CD4-positive, alpha-beta memory T cell (primary cell): Measurements from ENCODE around the gene PTGDR2. TPM values are rescaled to one million over a fixed set of nuclear protein-coding genes. Genes with fewer than 3 reads are reported as not detected.
A peak's percentile ranks its signal among the peaks of the same experiment; 100 is the strongest.

ENCODE experiments used
- CTCF ChIA-PET: fragments of 350-600 bp; sonication (Branson Sonifier 250); formaldehyde crosslinking; loops from one replicate; lab custom pipeline; 2021; ENCODE audit warnings: inconsistent platforms; ENCODE audit not compliant: partially characterized antibody; lab: Charles Lee
- POLR2A ChIA-PET: fragments of 350-600 bp; sonication (Branson Sonifier 250); formaldehyde crosslinking; loops from one replicate; lab custom pipeline; 2021; ENCODE audit not compliant: partially characterized antibody; lab: Charles Lee
- DNase-seq, 5 donors: peaks; one replicate each; pipeline versions ENCODE4 v3.0.0 to v3.0.0-alpha.2; 2020 to 2022; ENCODE audit warnings: mixed read lengths in 1 of 5
- H3K27ac ChIP-seq: one replicate; pipeline ENCODE4 v1.7.0; 2013; ENCODE audit warnings: low read depth, low read length
- H3K27me3 ChIP-seq: 2 replicates; pipeline ENCODE4 v1.7.0; 2013; ENCODE audit warnings: mild to moderate bottlenecking, low read length, moderate library complexity; ENCODE audit not compliant: insufficient read depth
- H3K36me3 ChIP-seq: 2 replicates; pipeline ENCODE4 v1.7.0; 2013; ENCODE audit warnings: mild to moderate bottlenecking, low read length, moderate library complexity; ENCODE audit not compliant: insufficient read depth
- H3K4me1 ChIP-seq: 2 replicates; pipeline ENCODE4 v1.7.0; 2013; ENCODE audit warnings: mild to moderate bottlenecking, low read length, moderate library complexity; ENCODE audit not compliant: insufficient read depth
- H3K4me3 ChIP-seq, 2 donors: one replicate each; pipeline ENCODE4 v1.7.0; 2013; ENCODE audit warnings: low read length in 2 of 2, mild to moderate bottlenecking in 1 of 2
- H3K9me3 ChIP-seq, 2 donors: one replicate each; pipeline ENCODE4 v1.7.0; 2013; ENCODE audit warnings: low read length in 2 of 2, control low read depth in 1 of 2; ENCODE audit not compliant: control insufficient read depth in 1 of 2
- H3K27ac Mint-ChIP-seq, 7 donors: one replicate each; pipeline ENCODE4 v1.8.0; 2020 to 2021; ENCODE audit warnings: mixed read lengths in 7 of 7, mild to moderate bottlenecking in 6 of 7, inconsistent platforms in 3 of 7, moderate library complexity in 3 of 7
- H3K27me3 Mint-ChIP-seq, 2 donors: one replicate each; pipeline ENCODE4 v1.8.0; 2020 to 2021; ENCODE audit warnings: mixed read lengths in 2 of 2
- H3K36me3 Mint-ChIP-seq, 2 donors: one replicate each; pipeline ENCODE4 v1.8.0; 2020 to 2021; ENCODE audit warnings: mixed read lengths in 2 of 2, inconsistent platforms in 1 of 2, mild to moderate bottlenecking in 1 of 2
- H3K4me1 Mint-ChIP-seq, 4 donors: one replicate each; pipeline ENCODE4 v1.8.0; 2020 to 2021; ENCODE audit warnings: mixed read lengths in 4 of 4, mild to moderate bottlenecking in 1 of 4
- H3K4me3 Mint-ChIP-seq, 8 donors: one replicate each; pipeline ENCODE4 v1.8.0; 2020 to 2021; ENCODE audit warnings: mixed read lengths in 8 of 8, mild to moderate bottlenecking in 7 of 8, moderate library complexity in 6 of 8, inconsistent platforms in 3 of 8
- H3K9me3 Mint-ChIP-seq, 8 donors: one replicate each; pipeline ENCODE4 v1.8.0; 2020 to 2021; ENCODE audit warnings: mixed read lengths in 8 of 8, mild to moderate bottlenecking in 5 of 8, inconsistent platforms in 3 of 8, moderate library complexity in 1 of 8
- intact Hi-C: fragments of 100-400 bp; cut with micrococcal nuclease; formaldehyde crosslinking; loops from one replicate; pipeline ENCODE4 v1.15.1; 2023
- polyA plus RNA-seq, 2 donors: library from polyadenylated mRNA; unstranded; fragments of 300-500 nt; fragmentation: Illumina TruSeq; gene quantifications; one replicate each; pipeline ENCODE4 v1.2.3, GENCODE V29; 2021
- total RNA-seq, 2 experiments: library from RNA; stranded (reverse); gene quantifications; one replicate each; pipeline ENCODE4 v1.2.3, GENCODE V29; 2021

PTGDR2 gene
- total and polyA plus RNA-seq, 4 experiments from 2014 or later, result 1.9 to 3.6 (median 3.5) TPM

- no peaks in the 10 kb centered on the region for H3K9me3 ChIP-seq
- H3K27ac ChIP-seq, result no peak overlapping the region
- no peaks in the 10 kb centered on the region for H3K27me3 Mint-ChIP-seq
- intact Hi-C loops, result no loop called here
- no peaks in the 10 kb centered on the region for H3K27me3 ChIP-seq
- peaks cover 3 to 19% (median 7%) of the 10 kb centered on the region in 4 donors for H3K4me1 Mint-ChIP-seq
- DNase-seq, result no peak
- ChIA-PET POLR2A (no interaction called here), CTCF (interaction anchor here (1.4 kb wide), 1 partner anchor 44 kb away, joined by 3 read pairs; no protein-coding TSS in a partner anchor)
- no peak overlapping the region for H3K4me3 Mint-ChIP-seq
- H3K4me1 ChIP-seq, result peaks cover 17% of the 10 kb centered on the region
- H3K9me3 Mint-ChIP-seq, result no peaks in the 10 kb centered on the region
- H3K36me3 Mint-ChIP-seq, result peaks cover 21 to 32% of the 10 kb centered on the region in 2 donors
- H3K36me3 ChIP-seq, result peaks cover 18% of the 10 kb centered on the region
- H3K27ac Mint-ChIP-seq, result no peak overlapping the region
- no peak overlapping the region for H3K4me3 ChIP-seq
Measured at GRCh38 chr11:60875366-60876167, 19.8 kb upstream of the PTGDR2 start.

GRCh38 chr11:60874421-60875365 is 18.9 kb upstream of the PTGDR2 start:
- H3K4me3 Mint-ChIP-seq, result no peak overlapping the region
- POLR2A ChIA-PET, result no interaction called here

GRCh38 chr11:60873533-60873932 is 17.8 kb upstream of the PTGDR2 start:
- no peak overlapping the region for H3K4me3 ChIP-seq
- POLR2A ChIA-PET, result no interaction called here
- H3K9me3 ChIP-seq, result no peaks in the 10 kb centered on the region
- DNase-seq, result no peak
- CTCF ChIA-PET, result no interaction called here
- Mint-ChIP-seq H3K36me3 (peaks cover 6 to 18% of the 10 kb centered on the region in 2 donors), H3K27ac (peak overlapping the region in 1 of 7 donors; percentile 48), H3K9me3 (peaks cover 0 to 2% (median 0%) of the 10 kb centered on the region in 8 donors), H3K27me3 (peaks cover 3% of the 10 kb centered on the region in 2 donors), H3K4me1 (peaks cover 3 to 22% (median 6%) of the 10 kb centered on the region in 4 donors), H3K4me3 (no peak overlapping the region)
- H3K27me3 ChIP-seq, result no peaks in the 10 kb centered on the region
- intact Hi-C loops, result no loop called here
- no peak overlapping the region for H3K27ac ChIP-seq
- peaks cover 4% of the 10 kb centered on the region for H3K36me3 ChIP-seq
- H3K4me1 ChIP-seq, result peaks cover 17% of the 10 kb centered on the region

More at GRCh38 chr11:60874421-60875365, 18.9 kb upstream of the PTGDR2 start:
- Histone ChIP-seq H3K4me1 (peaks cover 17% of the 10 kb centered on the region), H3K36me3 (peaks cover 12% of the 10 kb centered on the region), H3K4me3 (no peak overlapping the region), H3K27me3 (no peaks in the 10 kb centered on the region), H3K27ac (no peak overlapping the region), H3K9me3 (no peaks in the 10 kb centered on the region)
- Mint-ChIP-seq H3K27me3 (peaks cover 0 to under 1% of the 10 kb centered on the region in 2 donors), H3K9me3 (peaks cover 0 to under 1% (median 0%) of the 10 kb centered on the region in 8 donors), H3K27ac (peak overlapping the region in 3 of 7 donors; percentile 65 to 84 (median 75)), H3K36me3 (peaks cover 14 to 24% of the 10 kb centered on the region in 2 donors), H3K4me1 (peaks cover 3 to 22% (median 7%) of the 10 kb centered on the region in 4 donors)
- intact Hi-C loops, result no loop called here
- CTCF ChIA-PET, result interaction anchor here (1.4 kb wide), 1 partner anchor 43 kb away, joined by 3 read pairs; no protein-coding TSS in a partner anchor
- DNase-seq, result no peak

DNA sequence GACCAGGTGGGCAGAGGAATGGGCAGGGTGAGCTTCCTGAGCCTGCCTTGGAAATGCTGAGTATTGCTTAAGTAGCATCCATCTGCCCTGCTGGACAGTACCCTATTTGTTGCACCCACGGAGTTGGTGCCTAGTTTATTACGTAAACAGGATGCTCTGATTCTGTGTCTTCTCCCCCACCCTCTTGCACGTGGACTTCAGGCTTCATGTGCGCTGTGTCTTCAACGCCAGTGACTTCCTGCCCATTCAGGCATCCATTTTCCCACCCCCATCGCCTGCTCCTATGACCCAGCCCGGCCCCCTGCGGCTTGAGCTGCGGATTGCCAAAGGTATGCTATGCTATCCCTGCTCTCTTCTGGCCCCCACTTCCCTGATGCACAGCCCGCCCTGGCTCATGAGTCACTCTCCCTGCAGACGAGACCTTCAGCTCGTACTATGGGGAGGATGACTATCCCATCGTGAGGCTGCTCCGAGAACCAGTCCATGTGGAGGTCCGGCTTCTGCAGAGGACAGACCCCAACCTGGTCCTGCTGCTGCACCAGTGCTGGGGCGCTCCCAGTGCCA is 17.3 kb upstream of the PTGDR2 start:
- peaks cover under 1% of the 10 kb centered on the region for H3K36me3 ChIP-seq
- H3K4me3 Mint-ChIP-seq, result peak overlapping the region in 1 of 8 donors; percentile 29
- DNase-seq, result peak in 1 of 5 donors; percentile 30
- peak overlapping the region in 4 of 7 donors; percentile 15 to 83 (median 57) for H3K27ac Mint-ChIP-seq
- no peak overlapping the region for H3K4me3 ChIP-seq
- POLR2A ChIA-PET, result interaction anchor here (1.8 kb wide), 1 partner anchor 36 kb away, joined by 4 read pairs; no protein-coding TSS in a partner anchor
- no peak overlapping the region for H3K27ac ChIP-seq
- peaks cover 3% of the 10 kb centered on the region in 2 donors for H3K27me3 Mint-ChIP-seq
- peaks cover 3 to 22% (median 6%) of the 10 kb centered on the region in 4 donors for H3K4me1 Mint-ChIP-seq
- H3K27me3 ChIP-seq, result no peaks in the 10 kb centered on the region
- intact Hi-C loops, result no loop called here
- peaks cover 17% of the 10 kb centered on the region for H3K4me1 ChIP-seq
- CTCF ChIA-PET, result no interaction called here
- H3K36me3 Mint-ChIP-seq, result peaks cover 3 to 14% of the 10 kb centered on the region in 2 donors
- no peaks in the 10 kb centered on the region for H3K9me3 ChIP-seq
- peaks cover 0 to 2% (median 0%) of the 10 kb centered on the region in 8 donors for H3K9me3 Mint-ChIP-seq

DNA sequence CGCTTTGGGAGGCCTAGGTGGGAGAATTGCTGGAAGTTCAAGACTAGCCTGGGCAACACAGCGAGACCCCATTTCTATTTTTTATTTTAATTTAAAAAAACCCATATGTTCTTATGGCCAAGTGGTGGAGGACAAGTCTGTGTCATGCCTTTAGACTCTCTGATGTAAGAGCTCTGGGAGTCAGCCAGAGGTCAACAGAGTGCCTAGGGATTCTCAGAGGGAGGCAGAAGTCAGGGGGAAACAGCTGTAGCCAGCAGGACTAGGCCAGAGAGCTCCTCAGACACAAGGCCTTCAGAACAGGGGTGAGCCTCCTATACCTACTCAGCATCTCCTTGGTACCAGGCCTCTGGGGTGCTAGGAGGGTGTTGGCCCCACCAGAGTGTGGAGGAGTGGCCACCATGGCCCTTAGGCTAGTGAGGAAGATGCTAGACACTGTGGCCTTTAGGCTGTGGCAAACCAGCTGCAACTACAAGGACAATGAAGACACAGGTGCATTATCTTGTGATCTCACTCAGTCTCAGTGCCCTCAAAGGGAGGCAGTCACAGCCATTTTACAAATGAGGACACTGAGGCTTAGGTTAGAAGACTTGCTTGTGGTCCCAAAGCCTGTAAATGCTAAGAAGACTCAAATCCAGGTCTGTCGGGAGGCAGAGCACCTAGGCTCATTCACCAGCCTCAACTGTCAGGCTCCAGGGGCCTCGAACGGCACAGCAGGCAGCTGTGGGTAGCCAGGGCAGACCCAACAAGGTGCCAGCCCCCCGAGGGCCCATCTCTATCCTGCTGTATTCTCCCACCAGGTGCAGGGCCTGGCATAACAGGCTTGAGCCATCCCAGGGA is 16.6 kb upstream of the PTGDR2 start:
- Mint-ChIP-seq H3K4me1 (peaks cover 3 to 22% (median 6%) of the 10 kb centered on the region in 4 donors), H3K27me3 (peaks cover 3% of the 10 kb centered on the region in 2 donors), H3K27ac (peak overlapping the region in 2 of 7 donors; percentile 74 to 83), H3K9me3 (peaks cover 0 to 2% (median 0%) of the 10 kb centered on the region in 8 donors), H3K4me3 (no peak overlapping the region), H3K36me3 (peaks cover 0 to 7% of the 10 kb centered on the region in 2 donors)
- peaks cover 17% of the 10 kb centered on the region for H3K4me1 ChIP-seq
- no peak overlapping the region for H3K4me3 ChIP-seq
- no peak overlapping the region for H3K27ac ChIP-seq
- H3K36me3 ChIP-seq, result no peaks in the 10 kb centered on the region
- no peak for DNase-seq
- POLR2A ChIA-PET, result interaction anchor here (1.8 kb wide), 1 partner anchor 35 kb away, joined by 4 read pairs; no protein-coding TSS in a partner anchor
- intact Hi-C loops, result no loop called here
- CTCF ChIA-PET, result interaction anchor here (0.7 kb wide), 1 partner anchor 29 kb away, joined by 3 read pairs; no protein-coding TSS in a partner anchor
- no peaks in the 10 kb centered on the region for H3K27me3 ChIP-seq
- H3K9me3 ChIP-seq, result no peaks in the 10 kb centered on the region
